NCI-H2196 (cell line): ENCODE data around the gene MTOR.
"Not testable (repeated sequence)": the region's sequence is repeated elsewhere in the genome, so short reads cannot be mapped to it uniquely, and the experiment has no call there.

Experiments used
- DNase-seq: peaks from one replicate; lab custom pipeline; 2025; ENCODE audit not compliant: unreplicated experiment; lab: John Stamatoyannopoulos, UW

MTOR gene

GRCh38 chr1:11262171-11263049 lies at the start of gene MTOR:
Gene MTOR (minus strand): TSS chr1:11262551. CDS start chr1:11259409, 3,142 bp downstream.
- DNase-seq, result peak; percentile 99

DNA sequence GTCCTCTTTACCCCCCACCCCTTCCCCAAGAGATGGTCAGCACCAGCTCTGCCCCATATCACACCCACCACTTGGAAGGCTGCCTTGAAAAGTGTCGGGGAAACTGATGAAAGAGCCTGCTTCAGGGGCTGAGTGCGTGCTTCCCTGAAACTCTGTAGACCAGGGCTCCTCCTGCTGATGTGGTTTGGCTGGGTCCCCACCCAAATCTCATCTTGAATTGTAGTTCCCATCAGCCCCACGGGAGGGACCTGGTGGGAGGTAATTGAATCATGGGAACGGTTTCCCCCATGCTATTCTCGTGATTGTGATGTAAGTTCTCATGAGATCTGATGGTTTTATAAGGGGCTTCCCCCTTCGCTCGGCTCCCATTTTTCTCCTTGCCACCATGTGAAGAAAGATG lies 47.0 kb upstream of the MTOR start:
- DNase-seq, result no peak

DNA sequence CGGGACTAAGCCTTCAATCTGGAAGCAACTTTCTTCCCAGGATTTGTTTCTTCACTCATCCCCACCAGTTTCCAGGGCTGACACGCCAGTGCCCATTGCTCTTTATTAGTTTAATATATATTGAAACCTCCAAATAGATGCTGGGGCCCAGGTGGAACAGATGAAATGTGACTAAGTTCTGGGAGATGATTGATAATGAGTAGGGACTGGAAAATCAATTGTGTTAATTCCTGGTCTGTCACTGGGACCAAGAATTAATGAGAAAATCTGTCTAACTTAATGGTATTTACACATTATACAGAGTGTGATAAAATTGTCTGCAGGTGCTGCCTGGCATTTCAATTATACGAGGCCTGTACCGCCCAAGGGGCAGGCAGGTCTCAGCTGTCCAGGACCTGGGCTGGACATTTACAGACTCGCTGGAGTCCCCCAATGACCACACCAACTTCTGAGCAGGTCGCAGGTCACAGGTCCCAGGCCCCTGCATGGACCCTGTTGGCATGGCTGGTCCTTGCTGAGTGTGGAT lies 46.4 kb upstream of the MTOR start:
- DNase-seq, result no peak

DNA sequence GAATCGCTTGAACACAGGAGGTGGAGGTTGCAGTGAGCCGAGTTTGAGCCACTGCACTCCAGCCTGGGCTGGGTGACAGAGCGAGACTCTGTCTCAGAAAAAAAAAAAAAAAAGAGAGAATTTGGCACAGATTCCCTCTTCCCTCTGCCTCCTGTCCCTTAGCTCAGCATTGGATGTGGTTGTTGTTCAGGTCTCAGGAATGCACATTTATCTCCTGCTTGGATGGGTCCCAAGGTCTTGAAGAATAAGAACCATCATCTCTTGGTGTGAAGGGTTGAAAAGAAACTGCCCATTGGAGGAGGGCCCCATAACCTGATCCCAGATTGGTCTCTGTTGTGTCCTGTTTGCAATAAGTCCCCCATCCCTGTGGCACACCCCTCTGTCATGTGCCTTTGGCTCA lies 45.5 kb upstream of the MTOR start:
- DNase-seq, result no peak

DNA sequence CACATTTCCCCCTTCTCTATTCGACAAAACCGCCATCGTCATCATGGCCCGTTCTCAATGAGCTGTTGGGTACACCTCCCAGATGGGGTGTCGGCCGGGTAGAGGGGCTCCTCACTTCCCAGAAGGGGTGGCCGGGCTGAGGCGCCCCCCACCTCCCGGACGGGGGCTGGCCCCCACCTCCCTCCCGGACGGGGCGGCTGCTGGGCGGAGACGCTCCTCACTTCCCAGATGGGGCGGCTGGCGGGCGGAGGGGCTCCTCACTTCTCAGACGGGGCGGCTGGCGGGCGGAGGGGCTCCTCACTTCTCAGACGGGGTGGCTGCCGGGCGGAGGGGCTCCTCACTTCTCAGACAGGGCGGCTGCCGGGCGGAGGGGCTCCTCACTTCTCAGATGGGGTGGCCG lies 43.2 kb upstream of the MTOR start:
- DNase-seq, result not testable (repeated sequence)

DNA sequence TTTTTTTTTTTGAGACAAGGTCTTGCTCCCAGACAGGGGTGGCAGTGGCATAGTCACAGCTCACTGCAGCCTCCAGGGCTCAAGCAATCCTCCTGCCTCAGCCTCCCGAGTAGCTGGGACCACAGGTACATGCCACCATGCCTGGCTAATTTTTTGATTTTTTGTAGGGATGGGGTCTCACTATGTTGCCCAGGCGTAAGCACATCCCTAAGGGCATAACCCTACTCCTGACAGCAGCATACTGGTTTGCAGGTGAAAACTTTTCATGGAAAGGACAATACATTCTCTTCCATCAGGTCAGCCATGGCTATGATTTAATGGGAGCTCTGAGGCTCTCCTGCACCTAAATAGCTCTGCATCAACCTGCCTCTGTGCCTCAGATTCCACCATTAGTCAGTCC lies 40.0 kb upstream of the MTOR start:
- DNase-seq, result no peak

GRCh38 chr1:11301601-11302000 lies 39.2 kb upstream of the MTOR start:
- DNase-seq, result no peak

DNA sequence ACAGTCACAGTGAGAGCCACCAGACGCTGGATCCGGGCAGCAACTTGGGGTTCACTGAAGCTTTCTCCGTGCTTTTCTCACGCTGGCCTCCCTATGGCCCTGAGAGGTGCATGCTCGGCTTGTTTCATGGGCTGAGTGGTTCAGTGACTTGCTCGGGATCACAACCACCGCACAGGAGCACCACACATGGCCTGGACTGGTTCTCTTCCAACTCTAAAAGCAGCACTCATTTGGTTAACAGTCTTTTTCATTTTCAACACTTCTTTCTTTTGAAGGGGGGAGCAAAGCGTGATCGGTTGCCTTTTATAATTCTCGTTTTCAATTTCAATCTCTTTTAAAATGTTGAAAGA lies 36.8 kb upstream of the MTOR start:
- DNase-seq, result no peak

- no peak for DNase-seq
Measured at GRCh38 chr1:11298390-11299224, 36.3 kb upstream of the MTOR start.

DNA sequence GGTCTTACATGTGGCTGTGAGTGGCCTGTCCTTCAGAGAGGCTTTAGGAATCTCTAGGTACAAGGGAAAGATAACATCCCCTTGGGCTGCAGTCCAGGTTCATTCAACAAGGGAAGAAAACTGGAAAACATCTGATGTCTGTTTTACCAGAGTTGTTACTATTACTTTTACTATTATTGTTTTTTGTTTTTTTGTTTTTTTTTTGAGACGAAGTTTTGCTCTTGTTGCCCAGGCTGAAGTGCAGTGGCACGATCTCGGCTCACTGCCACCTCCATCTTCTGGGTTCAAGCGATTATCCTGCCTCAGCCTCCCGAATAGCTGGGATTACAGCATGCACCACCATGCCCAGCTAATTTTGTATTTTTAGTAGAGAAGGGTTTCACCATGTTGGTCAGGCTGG lies 35.4 kb upstream of the MTOR start:
- DNase-seq, result not testable (repeated sequence)

DNA sequence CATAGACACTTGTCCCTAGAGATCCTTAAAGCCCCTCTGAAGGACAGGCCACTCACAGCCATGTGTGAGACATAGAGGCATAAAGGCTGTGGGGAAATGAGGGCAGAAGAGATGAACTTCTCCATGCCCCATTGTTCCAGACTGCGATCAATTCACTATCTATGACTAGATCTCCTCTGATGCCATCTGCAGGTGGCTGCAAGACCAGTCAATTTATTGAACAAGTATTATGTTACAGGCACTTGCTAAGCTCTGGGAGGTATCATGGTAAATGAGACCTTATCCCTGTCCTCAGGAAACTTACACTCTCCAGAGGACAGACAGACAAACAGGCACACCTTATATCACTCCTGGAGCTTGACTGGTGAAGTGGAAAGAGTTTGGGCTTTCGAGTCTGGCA lies 33.6 kb upstream of the MTOR start:
- no peak for DNase-seq

- no peak for DNase-seq
Measured at GRCh38 chr1:11294951-11295350, 32.6 kb upstream of the MTOR start.

GRCh38 chr1:11293856-11294255 lies 31.5 kb upstream of the MTOR start:
- no peak for DNase-seq

GRCh38 chr1:11291049-11291448 lies 28.7 kb upstream of the MTOR start:
- DNase-seq, result no peak

GRCh38 chr1:11289064-11289463 lies 26.7 kb upstream of the MTOR start:
- DNase-seq, result no peak

GRCh38 chr1:11286735-11287410 lies 24.5 kb upstream of the MTOR start:
- DNase-seq, result no peak

GRCh38 chr1:11285883-11286734 lies 23.8 kb upstream of the MTOR start:
- peak; percentile 17 for DNase-seq

DNA sequence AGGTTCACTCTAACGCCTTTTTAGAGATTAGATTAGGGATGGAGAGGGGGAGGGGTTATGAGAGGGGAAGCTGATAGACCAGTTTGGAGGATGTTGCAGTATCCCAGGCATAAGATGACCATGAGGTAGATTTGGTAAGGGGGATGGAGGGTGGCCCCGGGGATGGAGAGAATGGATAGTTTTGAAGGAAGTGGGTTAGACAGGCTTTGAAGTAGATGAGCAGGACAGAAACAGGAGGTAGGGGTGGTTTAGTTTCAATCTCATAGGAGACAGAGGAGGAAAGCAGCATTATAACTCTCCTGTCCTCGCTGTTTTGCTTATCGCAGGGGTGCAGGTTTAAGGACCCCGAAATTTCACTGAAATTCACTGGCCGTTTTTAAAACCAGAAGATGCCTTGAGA lies 22.4 kb upstream of the MTOR start:
- no peak for DNase-seq

GRCh38 chr1:11283151-11283550 lies 20.8 kb upstream of the MTOR start:
- no peak for DNase-seq

DNA sequence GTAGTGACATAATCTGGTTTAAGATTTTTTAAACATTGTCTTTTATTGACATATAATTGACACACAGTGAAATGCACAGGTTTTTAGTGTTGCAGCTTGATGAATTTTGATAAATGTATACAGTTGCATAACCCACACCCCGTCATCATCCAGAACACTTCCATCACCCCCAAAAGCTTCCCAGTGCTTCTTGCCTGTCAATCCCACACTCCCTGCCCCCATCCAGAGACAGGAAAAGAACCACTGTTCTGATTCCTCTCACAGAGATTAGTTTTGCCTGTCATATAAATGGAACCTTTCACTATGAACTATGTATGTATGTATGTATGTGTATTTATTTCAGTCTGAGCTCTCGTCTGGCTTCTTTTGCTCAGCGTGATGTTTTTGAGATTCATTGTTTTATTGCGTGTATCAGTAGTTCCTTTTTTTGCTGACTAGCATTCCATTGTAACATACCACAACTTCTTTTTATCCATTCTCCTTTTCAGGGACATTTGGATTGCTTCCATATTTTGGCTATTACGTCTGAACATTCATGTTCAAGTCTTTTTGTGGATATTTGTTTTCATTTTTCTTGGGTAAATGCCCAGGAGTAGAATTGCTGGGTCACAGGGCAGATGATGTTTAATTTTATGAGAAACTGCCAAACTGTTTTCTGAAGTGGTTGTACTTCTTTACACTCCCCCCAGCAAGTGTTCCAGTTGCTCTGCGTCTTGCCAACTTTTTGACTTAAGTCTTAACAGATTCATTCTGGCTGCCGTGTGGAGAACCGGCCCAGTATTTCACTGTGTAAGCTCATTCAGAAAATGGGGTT lies 19.4 kb upstream of the MTOR start:
- peak; percentile 61 for DNase-seq
